Chondrocyte (in vitro differentiated cells): ENCODE data around the gene TSEN15. TPM values are rescaled to one million over a fixed set of nuclear protein-coding genes. Genes with fewer than 3 reads are reported as not detected.
A peak's percentile ranks its signal among the peaks of the same experiment; 100 is the strongest.

ENCODE experiments used
- DNase-seq: peaks from one replicate; pipeline ENCODE4 v3.0.0; 2021; ENCODE audit warnings: mixed read lengths, low spot score
- H3K27ac Mint-ChIP-seq: one replicate; pipeline ENCODE4 v1.8.0; 2021; ENCODE audit warnings: mild to moderate bottlenecking, moderate library complexity, mixed read lengths; ENCODE audit not compliant: unreplicated experiment
- H3K27me3 Mint-ChIP-seq: 2 replicates; pipeline ENCODE4 v1.8.0; 2021; ENCODE audit warnings: low read depth, mixed read lengths
- H3K36me3 Mint-ChIP-seq: 2 replicates; pipeline ENCODE4 v1.8.0; 2021; ENCODE audit warnings: low read depth, mixed read lengths
- H3K4me1 Mint-ChIP-seq: 2 replicates; pipeline ENCODE4 v1.8.0; 2021; ENCODE audit warnings: low read depth, mild to moderate bottlenecking, mixed read lengths
- H3K4me3 Mint-ChIP-seq: one replicate; pipeline ENCODE4 v1.8.0; 2021; ENCODE audit warnings: mild to moderate bottlenecking, moderate library complexity, mixed read lengths; ENCODE audit not compliant: unreplicated experiment
- H3K9me3 Mint-ChIP-seq: 2 replicates; pipeline ENCODE4 v1.8.0; 2021; ENCODE audit warnings: low read depth, mixed read lengths
- CTCF ChIP-seq: fragments of 200-600 bp; sonication (generic); IDR thresholded peaks from 2 replicates; pipeline ENCODE4 v1.5.0; 2021; ENCODE audit warnings: antibody characterized with exemption, mild to moderate bottlenecking, moderate library complexity
- total RNA-seq: library from RNA; stranded (reverse); gene quantifications from 3 replicates; pipeline ENCODE4 v1.2.1, GENCODE V29; 2021

The TSEN15 gene
- total RNA-seq, 1 donor from 2014 or later, result 40.6 TPM

- Mint-ChIP-seq H3K27me3 (no peaks in the 10 kb centered on the region), H3K9me3 (no peaks in the 10 kb centered on the region), H3K4me3 (no peak overlapping the region), H3K4me1 (peaks cover 16% of the 10 kb centered on the region), H3K27ac (no peak overlapping the region), H3K36me3 (no peaks in the 10 kb centered on the region)
- TF ChIP-seq CTCF, result no peak
- no peak for DNase-seq
Measured at GRCh38 chr1:184022668-184023067, 28.9 kb upstream of the TSEN15 start.

DNA sequence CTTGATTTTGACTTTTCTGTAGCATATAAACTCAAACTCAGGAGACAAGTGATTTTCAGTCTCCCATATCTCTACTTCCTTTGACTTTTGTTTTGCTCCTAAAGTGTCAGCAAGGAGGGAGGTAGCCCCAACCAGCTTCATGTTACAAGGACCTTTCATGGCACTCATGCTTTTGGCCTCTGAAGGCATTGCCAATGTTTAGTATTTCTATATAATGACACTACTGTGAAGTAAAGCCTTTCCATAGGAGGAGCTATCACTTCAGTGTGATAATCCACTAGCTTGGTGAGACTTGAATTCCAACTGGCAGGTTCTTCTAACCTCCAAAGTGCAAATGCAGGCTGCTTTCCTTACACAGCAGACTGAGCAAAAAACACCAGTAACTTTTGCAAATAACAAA lies 28.4 kb upstream of the TSEN15 start:
- H3K4me3 Mint-ChIP-seq, result no peak overlapping the region
- no peaks in the 10 kb centered on the region for H3K27me3 Mint-ChIP-seq
- H3K36me3 Mint-ChIP-seq, result no peaks in the 10 kb centered on the region
- no peak overlapping the region for H3K27ac Mint-ChIP-seq
- TF ChIP-seq CTCF, result no peak
- no peaks in the 10 kb centered on the region for H3K9me3 Mint-ChIP-seq
- no peak for DNase-seq
- peaks cover 16% of the 10 kb centered on the region for H3K4me1 Mint-ChIP-seq

GRCh38 chr1:184025242-184025675 lies 26.3 kb upstream of the TSEN15 start:
- no peak for TF ChIP-seq CTCF
- peaks cover 16% of the 10 kb centered on the region for H3K4me1 Mint-ChIP-seq
- H3K9me3 Mint-ChIP-seq, result no peaks in the 10 kb centered on the region
- H3K36me3 Mint-ChIP-seq, result no peaks in the 10 kb centered on the region
- DNase-seq, result no peak
- no peaks in the 10 kb centered on the region for H3K27me3 Mint-ChIP-seq
- peak overlapping the region; percentile 71 for H3K27ac Mint-ChIP-seq
- no peak overlapping the region for H3K4me3 Mint-ChIP-seq

DNA sequence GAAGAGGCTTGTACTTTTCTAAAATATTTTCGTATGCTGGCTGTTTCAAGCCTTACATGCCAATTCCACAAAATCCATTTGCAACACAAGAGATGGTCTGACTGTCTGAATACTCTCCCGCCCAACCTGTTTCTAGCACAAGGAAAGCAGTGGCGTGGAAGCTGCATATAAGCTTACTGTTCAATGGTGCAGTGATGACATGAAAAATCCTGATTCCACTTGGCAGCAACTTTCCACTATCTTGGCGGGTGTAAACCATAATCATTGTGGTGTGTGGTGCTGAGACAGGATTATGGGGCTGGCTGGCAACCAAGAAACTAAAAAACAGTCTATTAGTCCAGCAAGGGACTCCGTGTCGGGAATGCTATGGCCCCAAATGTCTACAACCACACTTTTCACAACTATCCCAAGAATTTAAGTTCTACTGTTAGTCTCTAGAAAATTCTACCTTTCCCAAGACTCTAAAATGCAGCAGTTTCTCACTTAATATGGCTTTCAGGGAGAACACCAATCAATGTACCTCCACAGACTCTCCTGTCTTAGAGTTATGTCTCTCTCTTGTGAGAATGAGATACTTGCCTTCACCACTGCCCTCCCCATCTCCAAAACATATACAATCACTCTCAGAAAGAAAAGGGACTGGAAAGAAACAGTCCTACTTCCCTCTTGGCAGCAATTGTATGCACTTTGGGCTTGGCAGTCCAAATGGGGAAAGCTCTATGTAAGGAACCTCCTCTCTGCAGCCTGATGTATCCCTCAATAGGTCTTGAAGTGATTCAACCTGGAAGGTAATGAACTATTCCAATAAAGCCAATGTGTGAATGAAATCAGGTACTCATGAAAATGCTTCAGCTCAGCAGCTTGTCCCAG lies 23.5 kb upstream of the TSEN15 start:
- H3K27ac Mint-ChIP-seq, result no peak overlapping the region
- no peaks in the 10 kb centered on the region for H3K27me3 Mint-ChIP-seq
- H3K4me3 Mint-ChIP-seq, result no peak overlapping the region
- H3K36me3 Mint-ChIP-seq, result no peaks in the 10 kb centered on the region
- no peak for TF ChIP-seq CTCF
- H3K4me1 Mint-ChIP-seq, result peaks cover 16% of the 10 kb centered on the region
- no peaks in the 10 kb centered on the region for H3K9me3 Mint-ChIP-seq
- no peak for DNase-seq

- H3K4me1 Mint-ChIP-seq, result peaks cover 12% of the 10 kb centered on the region
- H3K27me3 Mint-ChIP-seq, result no peaks in the 10 kb centered on the region
- no peak for TF ChIP-seq CTCF
- H3K36me3 Mint-ChIP-seq, result no peaks in the 10 kb centered on the region
- H3K9me3 Mint-ChIP-seq, result no peaks in the 10 kb centered on the region
- no peak for DNase-seq
- H3K27ac Mint-ChIP-seq, result no peak overlapping the region
- H3K4me3 Mint-ChIP-seq, result no peak overlapping the region
Measured at GRCh38 chr1:184028854-184029623, 22.5 kb upstream of the TSEN15 start.
